Left colon (tissue), 2 donors: ENCODE measurements around the gene RCBTB1. TPM values are rescaled to one million over a fixed set of nuclear protein-coding genes. Genes with fewer than 3 reads are reported as not detected.

Experiments used
- ATAC-seq: fragments of 200-7000 bp; cut with Tn5 transposase; one replicate; pipeline ENCODE4 v1.9.1; 2020; ENCODE audit warnings: mild to moderate bottlenecking, moderate library complexity
- DNase-seq, 2 donors: peaks; one replicate each; pipeline ENCODE4 v3.0.0-alpha.2; 2020
- intact Hi-C, 2 donors: fragments of 100-400 bp; cut with DNase I in 1 of 2; cut with micrococcal nuclease in 1 of 2; formaldehyde crosslinking; loops; one replicate each; pipeline versions ENCODE4 v1.11.2 to v1.14.0; 2022; cut with DNase I, micrococcal nuclease
- total RNA-seq, 2 donors: library from RNA; stranded (reverse); fragmentation: NEBNext Ultra II Directional; extraction: Animal tissue kit (Norgen Biotek cat#: 25700); gene quantifications; one replicate each; pipeline ENCODE4 v1.2.1, GENCODE V29; 2021
- donor health status: DM: no; HTN: no; CAD: no.
- donor health status: DM: yes; HTN: yes; CAD: no.

RCBTB1 gene
- total RNA-seq, 2 donors from 2014 or later, result 7.1 to 8.8 TPM

GRCh38 chr13:49494645-49495044 lies 90.7 kb downstream of the RCBTB1 start:
- intact Hi-C loops, result no loop called here
- no peak for DNase-seq
- no peak for ATAC-seq

- DNase-seq (no peak), ATAC-seq (no peak)
- intact Hi-C loops, result no loop called here
Observed at GRCh38 chr13:49488563-49488962, 96.8 kb downstream of the RCBTB1 start.

Other genes starting within 250 kb of the RCBTB1 start
- gene CAB39L, start 141.5 kb downstream of the RCBTB1 start, total RNA-seq, result 10 to 100 TPM in 1 of 2 donors, 1 to 10 TPM in 1; 6.8 to 13.5 TPM
- gene SETDB2, start 141.3 kb downstream of the RCBTB1 start, total RNA-seq, result 10 to 100 TPM in 1 of 2 donors, 1 to 10 TPM in 1; 9.3 to 10.6 TPM
- gene PHF11, start 89.6 kb downstream of the RCBTB1 start, total RNA-seq, result 10 to 100 TPM; 29.7 to 30.7 TPM
- 1 to 10 TPM; 1.7 TPM for gene ARL11, start 42.9 kb upstream of the RCBTB1 start, total RNA-seq
- gene EBPL, start 105.9 kb upstream of the RCBTB1 start, total RNA-seq, result 10 to 100 TPM; 34.8 to 45.8 TPM
- 10 to 100 TPM; 26.0 to 29.5 TPM for gene KPNA3, start 207.1 kb upstream of the RCBTB1 start, total RNA-seq